Loucy (cell line): ENCODE results near the gene ARL5A.

Experiments used
- EZH2phosphoT487 ChIP-seq: fragments of 200-600 bp; IDR thresholded peaks from 2 replicates; pipeline ENCODE4 v1.6.1; 2018; ENCODE audit warnings: antibody characterized with exemption, mild to moderate bottlenecking, moderate library complexity, borderline replicate concordance
- TF ChIP-seq, protein P1 (sequence below): fragments of 200-600 bp; sonication (generic); conservative IDR thresholded peaks from 2 replicates; pipeline ENCODE4 v1.5.1; 2014; ENCODE audit warnings: mild to moderate bottlenecking, antibody characterized with exemption, low read length

DNA sequence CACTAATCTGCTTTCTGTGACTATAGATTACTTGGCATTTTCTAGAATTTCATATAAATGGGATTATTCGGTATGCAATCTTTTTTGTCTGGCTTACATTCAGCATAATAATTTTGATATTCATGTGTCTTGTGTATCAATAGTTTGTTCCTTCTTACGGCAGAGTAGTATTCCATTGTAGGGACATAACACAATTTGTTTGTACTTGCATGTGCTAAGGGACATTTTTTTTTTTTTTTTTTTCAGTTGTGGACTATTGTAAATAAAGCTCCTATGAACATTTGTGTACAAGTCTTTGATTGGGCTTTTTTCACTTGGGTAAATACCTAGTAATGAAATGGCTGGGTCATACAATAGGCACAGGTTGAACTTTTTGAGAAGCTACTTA lies 45.1 kb downstream of the ARL5A start:
- TF ChIP-seq, protein P1, sequence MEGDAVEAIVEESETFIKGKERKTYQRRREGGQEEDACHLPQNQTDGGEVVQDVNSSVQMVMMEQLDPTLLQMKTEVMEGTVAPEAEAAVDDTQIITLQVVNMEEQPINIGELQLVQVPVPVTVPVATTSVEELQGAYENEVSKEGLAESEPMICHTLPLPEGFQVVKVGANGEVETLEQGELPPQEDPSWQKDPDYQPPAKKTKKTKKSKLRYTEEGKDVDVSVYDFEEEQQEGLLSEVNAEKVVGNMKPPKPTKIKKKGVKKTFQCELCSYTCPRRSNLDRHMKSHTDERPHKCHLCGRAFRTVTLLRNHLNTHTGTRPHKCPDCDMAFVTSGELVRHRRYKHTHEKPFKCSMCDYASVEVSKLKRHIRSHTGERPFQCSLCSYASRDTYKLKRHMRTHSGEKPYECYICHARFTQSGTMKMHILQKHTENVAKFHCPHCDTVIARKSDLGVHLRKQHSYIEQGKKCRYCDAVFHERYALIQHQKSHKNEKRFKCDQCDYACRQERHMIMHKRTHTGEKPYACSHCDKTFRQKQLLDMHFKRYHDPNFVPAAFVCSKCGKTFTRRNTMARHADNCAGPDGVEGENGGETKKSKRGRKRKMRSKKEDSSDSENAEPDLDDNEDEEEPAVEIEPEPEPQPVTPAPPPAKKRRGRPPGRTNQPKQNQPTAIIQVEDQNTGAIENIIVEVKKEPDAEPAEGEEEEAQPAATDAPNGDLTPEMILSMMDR: no peak
- TF ChIP-seq EZH2phosphoT487: no peak
